Upper lobe of left lung (tissue), 6 donors: ENCODE results near the gene CRK. TPM values are rescaled to one million over a fixed set of nuclear protein-coding genes. Genes with fewer than 3 reads are reported as not detected.

Source experiments
- ATAC-seq, 2 donors: fragments of 200-7000 bp; cut with Tn5 transposase; one replicate each; pipeline ENCODE4 v1.9.1; 2022; ENCODE audit warnings: mild to moderate bottlenecking in 2 of 2, moderate library complexity in 2 of 2; ENCODE audit not compliant: low FRiP score in 2 of 2
- DNase-seq, 2 donors: peaks; one replicate each; pipeline ENCODE4 v3.0.0-alpha.2; 2019 to 2020
- H3K27ac ChIP-seq, 4 donors: fragments of 200-600 bp; sonication (generic); one replicate each; pipeline ENCODE4 v1.5.1; 2016 to 2019
- H3K27me3 ChIP-seq, 4 donors: fragments of 200-600 bp; sonication (generic); one replicate each; pipeline ENCODE4 v1.5.1; 2017 to 2019
- H3K36me3 ChIP-seq, 4 donors: fragments of 200-600 bp; sonication (generic); one replicate each; pipeline ENCODE4 v1.5.1; 2016 to 2019
- H3K4me1 ChIP-seq, 4 donors: fragments of 200-600 bp; sonication (generic); one replicate each; pipeline ENCODE4 v1.5.1; 2018 to 2019
- H3K4me3 ChIP-seq, 4 donors: fragments of 200-600 bp; sonication (generic); one replicate each; pipeline ENCODE4 v1.5.1; 2017 to 2019; ENCODE audit warnings: mild to moderate bottlenecking in 2 of 4, moderate library complexity in 1 of 4
- H3K9me3 ChIP-seq, 4 donors: fragments of 200-600 bp; sonication (generic); one replicate each; pipeline ENCODE4 v1.5.1; 2018 to 2019
- CTCF ChIP-seq, 6 experiments: fragments of 450-650 bp in 4 of 6; fragments of 200-600 bp in 2 of 6; sonication (generic) in 2 of 6; IDR thresholded peaks; one replicate each; pipeline ENCODE4 v1.5.1; 2016 to 2019; ENCODE audit warnings: antibody characterized with exemption in 6 of 6
- EP300 ChIP-seq, 4 donors: sonication (generic); formaldehyde crosslinking; IDR thresholded peaks; one replicate each; pipeline ENCODE4 v1.5.1; 2017; ENCODE audit warnings: antibody characterized with exemption in 4 of 4, control low read depth in 2 of 4
- POLR2A ChIP-seq, 4 donors: fragments of 450-650 bp; IDR thresholded peaks; one replicate each; pipeline ENCODE4 v1.5.1; 2016 to 2017; ENCODE audit warnings: antibody characterized with exemption in 4 of 4, mild to moderate bottlenecking in 2 of 4
- POLR2AphosphoS5 ChIP-seq, 2 donors: sonication (generic); formaldehyde crosslinking; IDR thresholded peaks; one replicate each; pipeline ENCODE4 v1.5.1; 2017; ENCODE audit warnings: antibody characterized with exemption in 2 of 2
- WGBS, 2 donors: methylation state at CpG; one replicate each; pipeline ENCODE4 v1.1.5; 2017 to 2018; 5-methylcytosine and 5-hydroxymethylcytosine counted together
- total RNA-seq, 6 donors: library from RNA; depleted of rRNA in 4 of 6; stranded (reverse); fragments of >200 nt in 4 of 6; gene quantifications; one replicate each; pipeline versions ENCODE4 v1.1.0 to v1.2.1, GENCODE V29; 2016 to 2021
- donor health status: DM: no; HTN: no; CAD: no; lungs with moderate emphysema.
- donor health status: DM: no; HTN: yes; CAD: no; lungs with severe emphysema.

CRK gene
- total RNA-seq, 6 donors from 2014 or later, result 37.7 to 121 (median 65.8) TPM

DNA sequence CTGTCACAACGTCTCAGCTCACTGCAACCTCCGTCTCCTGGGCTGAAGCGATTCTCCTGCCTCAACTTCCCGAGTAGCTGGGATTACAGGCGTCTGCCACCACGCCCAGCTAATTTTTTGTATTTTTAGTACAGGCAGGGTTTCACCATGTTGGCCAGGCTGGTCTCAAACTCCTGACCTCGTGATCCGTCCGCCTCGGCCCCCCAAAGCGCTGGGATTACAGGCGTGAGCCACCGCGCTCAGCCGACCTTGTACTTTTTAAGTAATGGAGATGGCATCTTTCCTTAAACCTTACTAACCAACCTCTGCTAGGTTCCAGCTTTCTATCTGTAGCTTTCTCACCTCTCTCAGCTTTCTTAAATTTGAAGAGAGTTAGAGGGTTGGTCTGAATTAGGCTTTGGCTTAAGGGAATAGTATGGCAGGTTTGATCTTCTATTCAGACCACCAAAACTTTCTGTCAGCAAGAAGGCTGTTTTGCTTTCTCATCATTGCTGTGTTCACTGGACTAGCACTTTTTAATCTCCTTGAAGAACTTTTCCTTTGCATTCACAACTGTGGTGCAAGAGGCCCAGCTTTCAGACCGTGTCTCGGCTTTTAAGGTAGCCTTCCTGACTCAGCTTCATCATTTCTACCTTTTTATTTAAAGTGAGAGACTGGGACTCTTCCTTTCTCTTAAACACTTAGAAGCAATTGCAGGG lies 84.0 kb downstream of the CRK start:
- peaks cover 49 to 85% (median 55%) of the 10 kb centered on the region in 4 donors for H3K4me1 ChIP-seq

More for the DNA sequence above, 84.0 kb downstream of the CRK start:
- H3K27ac ChIP-seq, result peak overlapping the region in 1 of 4 donors; percentile 1
- no peak for DNase-seq
- H3K36me3 ChIP-seq, result peaks cover 0 to 15% (median 3%) of the 10 kb centered on the region in 4 donors
- H3K4me3 ChIP-seq, result no peak overlapping the region
- H3K27me3 ChIP-seq, result no peaks in the 10 kb centered on the region
- H3K9me3 ChIP-seq, result no peaks in the 10 kb centered on the region
- TF ChIP-seq POLR2A (IDR thresholded peaks at IDR 0.05) (no peak), EP300 (IDR thresholded peaks at IDR 0.05) (no peak), POLR2AphosphoS5 (IDR thresholded peaks at IDR 0.05) (no peak), CTCF (IDR thresholded peaks at IDR 0.05) (no peak)
- WGBS, 2 donors, result 84 to 85% methylated on average over 17 of the region's 17 CpGs
- no peak for ATAC-seq

Other genes starting within 250 kb of the CRK start
- not detected for gene BHLHA9, start 185.8 kb downstream of the CRK start, total RNA-seq
- not detected for gene TRARG1, start 176.6 kb downstream of the CRK start, total RNA-seq
- gene YWHAE, start 56.0 kb downstream of the CRK start, total RNA-seq, result 100 to 1,000 TPM; 318 to 698 (median 384) TPM
- 100 to 1,000 TPM; 186 to 358 (median 266) TPM for gene MYO1C, start 36.5 kb upstream of the CRK start, total RNA-seq
- gene INPP5K, start 60.4 kb upstream of the CRK start, total RNA-seq, result 100 to 1,000 TPM in 2 of 6 donors, 10 to 100 TPM in 4; 60.9 to 155 (median 84.6) TPM
- 10 to 100 TPM; 35.0 to 90.2 (median 53.4) TPM for gene PITPNA, start 106.6 kb upstream of the CRK start, total RNA-seq
- 10 to 100 TPM; 16.9 to 79.0 (median 49.2) TPM for gene SLC43A2, start 172.6 kb upstream of the CRK start, total RNA-seq
- 10 to 100 TPM; 22.0 to 93.2 (median 55.5) TPM for gene SCARF1, start 189.5 kb upstream of the CRK start, total RNA-seq
- 100 to 1,000 TPM in 2 of 6 donors, 10 to 100 TPM in 4; 43.7 to 192 (median 85.4) TPM for gene RILP, start 193.6 kb upstream of the CRK start, total RNA-seq
- 100 to 1,000 TPM; 173 to 283 (median 220) TPM for gene PRPF8, start 228.6 kb upstream of the CRK start, total RNA-seq